ENCODE data around the gene A2ML1.
A peak's percentile ranks its signal among the peaks of the same experiment; 100 is the strongest.
"Not testable (repeated sequence)": the region's sequence is repeated elsewhere in the genome, so short reads cannot be mapped to it uniquely, and the experiment has no call there.

The A2ML1 gene

DNA sequence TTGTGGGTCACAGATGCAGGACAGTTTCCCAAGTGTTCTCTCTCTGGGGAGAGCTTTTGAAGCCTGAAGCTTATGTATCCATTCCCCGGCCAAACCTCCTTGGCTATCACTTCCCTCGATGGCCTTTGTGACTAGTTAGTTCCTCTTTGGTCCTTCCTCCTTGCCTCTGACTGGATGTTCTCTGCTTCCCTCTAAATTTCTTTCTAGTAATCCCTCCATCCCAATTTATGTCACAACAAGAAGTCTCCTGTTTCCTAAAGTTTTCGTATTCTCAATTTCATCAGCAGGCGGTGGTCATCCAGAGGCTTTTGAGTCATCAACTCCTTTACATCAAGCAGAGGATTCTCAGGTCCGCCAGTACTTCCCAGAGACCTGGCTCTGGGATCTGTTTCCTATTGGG is 27.5 kb downstream of the A2ML1 start:
- H3K4me3 ChIP-seq (ENCODE audit: low read depth in 1 of 2, low read length in 1 of 2), result no peak overlapping the region
- TF ChIP-seq CTCF (IDR thresholded peaks at IDR 0.05), result no peak
- no peaks in the 10 kb centered on the region for H3K36me3 ChIP-seq
- no peaks in the 10 kb centered on the region for H3K27me3 ChIP-seq
- H3K27ac ChIP-seq, result no peak overlapping the region
- H3K4me1 ChIP-seq (ENCODE audit: control insufficient read depth in 1 of 2, insufficient read depth in 1 of 2, low read depth in 1 of 2, low read length in 1 of 2), result peaks cover 25 to 32% of the 10 kb centered on the region in 2 experiments
- H3K9me3 ChIP-seq, result no peaks in the 10 kb centered on the region

GRCh38 chr12:8852119-8852518 is 29.7 kb downstream of the A2ML1 start:
- H3K27me3 ChIP-seq, result no peaks in the 10 kb centered on the region
- H3K36me3 ChIP-seq, result no peaks in the 10 kb centered on the region
- TF ChIP-seq CTCF (IDR thresholded peaks at IDR 0.05), result no peak

DNA sequence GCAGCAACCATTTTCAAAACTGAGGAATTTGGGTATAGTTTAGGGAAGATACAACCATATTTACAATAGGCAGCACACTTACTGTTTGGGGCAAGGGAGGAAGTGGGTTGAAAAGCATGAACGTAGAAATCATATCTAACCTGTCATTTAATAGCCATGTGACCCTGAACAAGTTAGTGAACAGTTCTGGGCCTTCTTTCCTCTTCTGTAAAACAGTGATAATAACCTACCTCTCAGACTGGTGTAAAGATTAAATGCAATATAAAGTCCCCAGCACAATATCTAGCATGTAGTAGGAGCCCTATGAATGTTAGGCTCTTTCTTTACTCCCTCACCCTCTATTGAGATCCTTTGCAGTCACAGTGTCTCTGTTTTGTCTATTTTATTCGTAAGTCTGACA is 33.5 kb downstream of the A2ML1 start:
- TF ChIP-seq CTCF (IDR thresholded peaks at IDR 0.05), result no peak
- H3K36me3 ChIP-seq, result no peaks in the 10 kb centered on the region
- no peak overlapping the region for H3K27ac ChIP-seq
- H3K9me3 ChIP-seq, result no peaks in the 10 kb centered on the region
- H3K4me3 ChIP-seq (ENCODE audit: low read depth in 1 of 2, low read length in 1 of 2), result no peak overlapping the region
- no peaks in the 10 kb centered on the region for H3K27me3 ChIP-seq
- peaks cover 15 to 21% of the 10 kb centered on the region in 2 experiments for H3K4me1 ChIP-seq (ENCODE audit: control insufficient read depth in 1 of 2, insufficient read depth in 1 of 2, low read depth in 1 of 2, low read length in 1 of 2)

More at GRCh38 chr12:8852119-8852518, 29.7 kb downstream of the A2ML1 start:
- Histone ChIP-seq H3K9me3 (no peaks in the 10 kb centered on the region), H3K4me3 (ENCODE audit: low read depth in 1 of 2, low read length in 1 of 2) (no peak overlapping the region), H3K4me1 (ENCODE audit: control insufficient read depth in 1 of 2, insufficient read depth in 1 of 2, low read depth in 1 of 2, low read length in 1 of 2) (peaks cover 25 to 32% of the 10 kb centered on the region in 2 experiments), H3K27ac (no peak overlapping the region)

DNA sequence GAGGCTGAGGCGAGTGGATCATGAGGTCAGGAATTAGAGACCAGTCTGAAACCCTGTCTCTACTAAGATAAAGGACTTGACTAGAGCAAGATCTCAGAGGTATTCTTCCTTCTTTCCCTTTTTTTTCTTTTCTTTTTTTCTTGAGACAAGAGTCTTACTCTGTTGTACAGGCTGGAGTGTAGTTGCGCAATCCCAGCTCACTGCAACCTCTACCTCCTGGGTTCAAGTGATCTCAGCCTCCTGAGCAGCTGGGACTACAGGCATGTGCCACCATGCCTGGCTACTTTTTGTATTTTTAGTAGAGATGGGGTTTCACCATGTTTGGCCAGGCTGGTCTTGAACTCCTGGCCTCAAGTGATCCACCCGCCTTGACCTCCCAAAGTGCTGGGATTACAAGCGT is 37.0 kb downstream of the A2ML1 start:
- H3K27ac ChIP-seq; H3K4me3 ChIP-seq (ENCODE audit: low read depth in 1 of 2, low read length in 1 of 2); H3K4me1 ChIP-seq (ENCODE audit: control insufficient read depth in 1 of 2, insufficient read depth in 1 of 2, low read depth in 1 of 2, low read length in 1 of 2); H3K36me3 ChIP-seq; H3K9me3 ChIP-seq; H3K27me3 ChIP-seq: not testable (repeated sequence)

DNA sequence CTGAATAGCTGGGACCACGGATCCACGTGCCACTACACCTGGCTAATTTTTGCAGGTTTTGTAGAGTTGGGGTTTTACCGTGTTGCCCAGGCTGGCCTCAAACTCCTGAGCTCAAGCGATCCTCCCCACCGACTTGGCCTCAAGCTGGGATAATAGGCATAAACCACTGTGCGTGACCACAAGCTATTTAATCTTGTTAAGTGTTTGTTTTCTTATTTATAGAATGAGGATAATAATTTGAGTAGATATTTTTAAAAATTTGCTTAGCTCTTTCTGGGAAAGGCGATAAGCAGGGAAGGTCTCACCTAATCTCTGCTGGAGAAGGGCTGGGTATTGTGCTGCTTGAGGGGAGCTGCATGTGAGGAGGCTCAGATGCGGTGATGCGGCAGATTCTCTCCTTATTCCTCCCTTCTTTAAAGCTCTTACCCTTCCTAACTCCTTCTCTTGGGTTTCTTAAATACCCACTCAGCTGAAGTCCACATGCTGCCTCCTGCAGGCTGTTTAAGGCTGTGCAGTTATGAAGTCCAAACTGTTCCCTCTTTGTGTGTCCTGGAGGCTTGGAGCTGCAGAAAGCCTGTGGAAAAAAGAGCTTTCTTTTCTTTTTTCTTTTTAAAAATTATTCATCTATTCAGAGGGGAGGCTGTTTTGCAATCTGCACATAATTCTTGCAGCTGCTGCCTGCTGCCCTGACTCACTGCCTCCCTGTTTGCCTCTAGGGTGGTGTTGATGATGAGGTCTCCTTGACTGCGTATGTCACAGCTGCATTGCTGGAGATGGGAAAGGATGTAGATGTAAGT is 37.9 kb downstream of the A2ML1 start:
- Histone ChIP-seq H3K27ac (no peak overlapping the region), H3K4me1 (ENCODE audit: control insufficient read depth in 1 of 2, insufficient read depth in 1 of 2, low read depth in 1 of 2, low read length in 1 of 2) (no peaks in the 10 kb centered on the region), H3K4me3 (ENCODE audit: low read depth in 1 of 2, low read length in 1 of 2) (no peak overlapping the region), H3K36me3 (no peaks in the 10 kb centered on the region), H3K9me3 (no peaks in the 10 kb centered on the region), H3K27me3 (no peaks in the 10 kb centered on the region)
- TF ChIP-seq CTCF (IDR thresholded peaks at IDR 0.05), result peak; percentile 19

GRCh38 chr12:8866429-8866828 is 44.0 kb downstream of the A2ML1 start:
- Histone ChIP-seq H3K36me3 (no peaks in the 10 kb centered on the region), H3K27me3 (no peaks in the 10 kb centered on the region), H3K9me3 (no peaks in the 10 kb centered on the region), H3K4me1 (ENCODE audit: control insufficient read depth in 1 of 2, insufficient read depth in 1 of 2, low read depth in 1 of 2, low read length in 1 of 2) (no peaks in the 10 kb centered on the region), H3K4me3 (ENCODE audit: low read depth in 1 of 2, low read length in 1 of 2) (no peak overlapping the region), H3K27ac (no peak overlapping the region)
- TF ChIP-seq CTCF (IDR thresholded peaks at IDR 0.05), result no peak

Data from neutrophil (primary cell).